Kasumi-1 (cell line): ENCODE results near the gene PRDX4.
A peak's percentile ranks its signal among the peaks of the same experiment; 100 is the strongest.
"Not testable (repeated sequence)": the region's sequence is repeated elsewhere in the genome, so short reads cannot be mapped to it uniquely, and the experiment has no call there.

Experiments used
- DNase-seq, 2 experiments: peaks; one replicate each; lab custom pipeline; 2025; lab: John Stamatoyannopoulos, UW

The PRDX4 gene

GRCh38 chrX:23667239-23668177 lies at the start of gene PRDX4:
PRDX4 (plus strand) TSS chrX:23667493; CDS start chrX:23667571, 78 bp downstream.
- DNase-seq, result peak; percentile 41 to 65

DNA sequence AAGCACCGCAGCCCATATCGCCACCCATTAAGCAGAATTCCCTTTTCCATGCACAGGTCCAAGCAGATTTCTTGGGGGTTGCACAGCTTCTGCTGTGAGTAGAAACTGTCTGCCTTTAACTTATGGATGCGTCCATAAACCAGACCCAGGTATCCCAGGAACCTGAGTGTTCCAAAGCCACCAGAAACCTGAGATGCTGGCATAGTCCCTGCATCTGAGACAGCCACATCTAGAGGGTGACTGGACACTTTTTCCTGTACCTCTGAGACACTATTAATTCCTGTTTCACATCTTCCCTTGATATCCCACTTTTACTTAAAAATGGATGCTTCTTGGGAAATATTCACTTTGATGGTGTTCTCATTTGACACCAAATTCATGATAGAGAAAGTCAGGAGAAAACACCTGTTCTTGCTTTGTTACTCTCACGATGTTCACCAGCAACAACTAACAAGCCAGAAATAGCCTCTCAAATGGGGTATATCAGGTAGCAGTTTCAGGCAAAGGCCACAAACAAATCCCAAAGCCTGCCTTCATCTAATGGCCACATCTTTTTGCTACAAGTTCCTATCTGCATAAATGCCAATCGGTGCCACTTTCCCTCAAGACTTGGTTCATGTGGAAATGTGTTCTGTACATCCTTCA lies 45.5 kb upstream of the PRDX4 start:
- DNase-seq, result no peak

DNA sequence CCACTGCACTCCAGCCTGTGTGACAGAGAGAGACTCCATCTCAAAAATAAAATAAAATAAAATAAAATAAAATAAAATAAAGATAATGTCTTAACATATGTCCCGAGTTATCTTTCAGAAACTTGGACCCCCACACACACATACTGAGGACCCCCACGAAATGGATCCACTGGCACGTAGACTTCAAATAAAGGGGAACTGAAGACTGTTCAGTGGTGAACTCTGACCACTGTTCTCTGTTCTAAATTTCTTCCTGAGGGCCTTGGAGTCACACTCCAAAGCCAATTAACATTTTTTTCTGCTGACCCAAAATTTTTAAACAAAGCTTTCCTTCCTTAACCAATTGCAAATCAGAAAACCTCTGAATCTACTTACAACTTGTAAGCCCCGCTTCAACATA lies 43.5 kb upstream of the PRDX4 start:
- no peak for DNase-seq

DNA sequence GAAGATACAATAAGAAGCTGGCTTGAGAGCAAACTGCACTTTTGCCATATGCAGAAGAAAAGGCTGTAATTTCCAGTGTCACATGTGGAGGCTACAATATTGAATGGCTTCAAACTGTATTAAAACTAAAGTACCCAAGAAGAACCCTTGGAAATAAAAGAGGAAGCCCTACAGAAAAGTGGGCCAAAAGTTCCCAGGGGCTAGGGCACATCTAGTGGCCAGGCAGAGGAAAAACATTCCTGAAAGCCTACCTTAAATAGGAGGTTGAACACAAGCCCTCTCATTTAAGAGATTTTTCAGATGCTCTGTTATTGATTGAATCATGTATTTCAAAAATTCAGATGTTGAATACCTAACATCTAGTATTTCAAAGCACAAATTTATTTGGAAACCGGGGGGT lies 40.6 kb upstream of the PRDX4 start:
- peak; percentile 0 to 3 for DNase-seq

- DNase-seq, result no peak
These were observed 39.2 kb upstream of the PRDX4 start for GRCh38 chrX:23628131-23628530.

DNA sequence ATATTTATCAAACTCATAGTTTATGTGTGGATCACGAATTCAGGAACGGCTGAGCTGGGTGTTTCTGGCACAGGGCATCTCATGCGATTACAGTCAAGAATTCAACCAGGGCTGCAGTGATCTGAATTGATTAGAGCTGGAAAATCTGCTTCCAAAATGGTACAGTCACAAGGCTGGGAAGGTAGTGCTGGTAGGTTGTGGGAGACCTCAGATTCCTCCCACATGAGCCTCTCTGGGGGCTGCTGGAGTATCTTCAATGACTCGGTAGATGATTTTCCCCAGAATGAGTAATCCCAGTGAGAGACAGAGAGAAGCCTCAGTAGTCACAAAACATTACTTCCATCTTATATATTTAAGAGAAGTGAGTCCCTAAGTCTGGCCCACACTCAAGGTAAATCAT lies 36.2 kb upstream of the PRDX4 start:
- no peak for DNase-seq

DNA sequence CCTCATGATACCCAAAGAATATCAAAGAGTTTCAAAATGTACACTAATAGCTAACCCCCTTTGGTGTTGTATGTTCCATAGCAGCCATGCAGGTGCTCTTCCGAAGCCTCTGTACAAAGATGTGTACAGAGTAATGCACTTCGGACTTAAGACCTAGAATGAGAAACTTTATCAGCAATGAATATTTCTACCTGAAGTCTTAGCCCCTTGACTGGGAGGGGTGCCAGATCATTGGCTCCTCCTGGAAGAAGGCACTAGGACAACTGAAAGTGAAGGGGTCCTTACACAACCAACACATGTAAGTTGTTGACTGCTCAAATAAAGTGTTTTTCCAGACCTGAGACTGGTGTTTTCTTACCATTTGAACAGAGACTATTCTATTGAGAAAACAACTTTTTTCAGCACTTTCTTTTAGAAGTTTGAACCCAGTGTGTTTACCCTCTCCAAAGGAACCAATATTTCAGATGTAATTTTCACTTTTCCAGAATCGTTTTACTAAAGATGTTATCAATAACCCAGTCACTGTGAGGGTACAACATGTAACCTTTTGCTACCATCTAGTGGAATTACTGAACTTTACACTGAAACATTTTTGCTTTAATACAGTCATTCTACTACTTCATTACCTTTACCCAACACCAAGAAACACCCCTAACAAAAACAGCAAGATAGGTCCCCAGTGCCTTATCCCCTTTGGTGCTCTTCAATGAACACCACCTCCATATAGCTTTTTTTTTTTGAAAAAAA lies 33.3 kb upstream of the PRDX4 start:
- DNase-seq, result peak; percentile 3

GRCh38 chrX:23637187-23637586 lies 30.1 kb upstream of the PRDX4 start:
- DNase-seq, result no peak

GRCh38 chrX:23643020-23643419 lies 24.3 kb upstream of the PRDX4 start:
- DNase-seq, result no peak

DNA sequence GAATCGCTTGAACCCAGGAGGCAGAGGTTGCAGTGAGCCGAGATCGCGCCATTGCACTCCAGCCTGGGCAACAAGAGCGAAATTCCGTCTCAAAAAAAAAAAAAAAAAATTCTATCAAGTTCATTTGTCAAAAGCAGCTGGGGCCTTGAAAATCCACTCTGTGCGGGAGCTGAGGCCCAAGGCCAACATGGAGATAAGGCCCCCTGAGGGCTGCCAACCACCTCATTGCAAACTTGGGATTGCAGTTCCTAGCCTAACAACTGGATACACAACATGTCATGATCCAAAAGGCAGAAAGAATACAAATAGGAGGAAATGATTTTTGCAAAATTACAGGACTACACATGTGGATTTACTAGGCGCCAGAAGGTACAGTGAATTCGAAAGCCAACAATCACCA lies 22.5 kb upstream of the PRDX4 start:
- no peak for DNase-seq

- DNase-seq, result no peak
These were observed 11.2 kb upstream of the PRDX4 start for GRCh38 chrX:23656091-23656490.

DNA sequence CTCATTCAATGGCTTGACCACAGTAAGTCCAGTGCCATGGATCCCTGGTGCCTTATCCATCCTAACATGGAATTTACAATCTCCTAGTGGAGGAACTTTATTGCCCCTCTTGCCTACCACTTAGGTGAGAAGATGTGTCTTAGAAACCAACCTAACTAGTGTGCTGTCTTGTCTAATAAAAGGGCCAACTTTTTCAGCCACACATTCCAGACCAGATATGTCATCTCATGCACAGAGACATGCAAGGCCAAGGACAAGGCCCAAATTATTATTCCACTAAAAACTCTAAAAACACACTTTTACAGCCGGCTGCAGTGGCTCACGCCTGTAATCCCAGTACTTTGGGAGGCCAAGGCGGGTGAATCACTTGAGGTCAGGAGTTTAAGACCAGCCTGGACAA lies 10.6 kb upstream of the PRDX4 start:
- DNase-seq, result no peak

DNA sequence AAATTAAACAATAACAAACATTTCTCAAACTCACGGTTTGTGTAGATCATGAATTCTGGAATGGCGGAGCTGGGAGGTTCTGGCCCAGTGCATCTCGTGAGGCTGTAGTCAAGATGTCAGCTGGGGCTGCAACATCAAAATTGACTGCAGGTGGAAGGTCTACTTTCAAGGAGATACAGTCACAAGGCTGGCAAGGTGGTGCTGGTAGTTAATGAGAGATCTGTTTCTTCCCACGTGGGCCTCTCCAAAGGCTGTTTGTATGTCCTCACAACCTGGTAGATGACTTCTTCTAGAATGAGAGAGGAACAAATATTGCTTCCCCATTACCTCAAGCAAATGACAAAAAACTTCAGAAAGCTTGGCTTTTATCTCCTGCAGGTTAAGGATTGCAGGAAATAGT lies 8.0 kb upstream of the PRDX4 start:
- DNase-seq, result no peak

DNA sequence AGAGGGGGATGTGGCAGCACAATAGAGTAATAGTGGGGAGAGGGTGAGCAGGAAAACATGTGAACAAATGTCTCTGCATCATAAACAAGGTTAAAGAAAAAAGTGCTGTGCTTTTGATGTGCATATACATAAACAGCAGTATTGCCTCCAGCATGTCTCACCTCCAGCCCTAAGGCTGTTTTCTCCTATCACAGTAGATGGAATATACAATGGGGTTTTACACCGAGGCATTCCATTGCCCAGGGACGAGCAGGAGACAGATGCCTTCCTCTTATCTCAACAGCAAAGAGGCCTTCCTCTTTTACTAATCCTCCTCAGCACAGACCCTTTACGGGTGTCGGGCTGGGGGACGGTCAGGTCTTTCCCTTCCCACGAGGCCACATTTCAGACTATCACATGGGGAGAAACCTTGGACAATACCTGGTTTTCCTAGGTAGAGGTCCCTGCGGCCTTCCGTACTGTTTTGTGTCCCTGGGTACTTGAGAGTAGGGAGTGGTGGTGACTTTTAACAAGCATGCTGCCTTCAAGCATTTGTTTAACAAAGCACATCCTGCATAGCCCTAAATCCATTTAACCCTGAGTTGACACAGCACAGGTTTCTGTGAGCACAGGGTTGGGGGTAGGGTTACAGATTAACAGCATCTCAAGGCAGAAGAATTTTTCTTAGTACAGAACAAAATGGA lies 7.1 kb upstream of the PRDX4 start:
- not testable (repeated sequence) for DNase-seq

DNA sequence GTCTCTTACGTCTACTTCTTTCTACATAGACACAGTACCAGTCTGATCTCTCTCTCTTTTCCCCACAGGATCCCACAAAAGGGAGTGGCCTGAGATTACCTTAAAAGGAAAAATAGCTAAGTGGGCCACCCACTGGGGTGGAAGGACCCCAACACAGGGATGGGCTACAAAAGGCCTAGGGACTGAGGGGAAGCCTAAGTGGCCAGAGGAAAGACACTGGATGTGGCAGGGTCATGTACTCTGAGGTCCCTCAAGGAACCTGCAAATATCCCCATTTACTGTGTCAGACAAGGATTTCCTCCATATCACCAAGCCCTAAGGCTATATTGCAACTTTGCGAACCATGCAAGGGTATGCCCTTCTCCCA lies 6.5 kb upstream of the PRDX4 start:
- no peak for DNase-seq

DNA sequence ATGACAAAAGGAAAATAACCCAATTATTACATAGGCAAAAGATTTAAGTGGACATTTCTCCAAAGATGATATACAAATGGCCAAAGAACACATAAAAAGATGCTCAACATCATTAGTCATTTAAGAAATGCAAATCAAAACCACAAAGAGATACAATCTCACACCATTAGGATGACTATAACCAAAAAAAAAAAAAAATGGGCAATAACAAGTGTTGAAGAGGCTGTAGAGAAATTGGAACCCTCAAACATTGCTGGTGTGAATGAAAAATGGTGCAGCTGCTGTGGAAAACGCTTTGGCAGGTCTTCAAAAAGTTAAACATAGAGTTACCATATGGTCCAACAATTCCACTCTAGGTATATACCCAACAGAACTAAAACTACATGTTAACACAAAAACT lies 5.6 kb upstream of the PRDX4 start:
- no peak for DNase-seq

- DNase-seq, result no peak
These were observed 5.1 kb upstream of the PRDX4 start for GRCh38 chrX:23662187-23662586.

DNA sequence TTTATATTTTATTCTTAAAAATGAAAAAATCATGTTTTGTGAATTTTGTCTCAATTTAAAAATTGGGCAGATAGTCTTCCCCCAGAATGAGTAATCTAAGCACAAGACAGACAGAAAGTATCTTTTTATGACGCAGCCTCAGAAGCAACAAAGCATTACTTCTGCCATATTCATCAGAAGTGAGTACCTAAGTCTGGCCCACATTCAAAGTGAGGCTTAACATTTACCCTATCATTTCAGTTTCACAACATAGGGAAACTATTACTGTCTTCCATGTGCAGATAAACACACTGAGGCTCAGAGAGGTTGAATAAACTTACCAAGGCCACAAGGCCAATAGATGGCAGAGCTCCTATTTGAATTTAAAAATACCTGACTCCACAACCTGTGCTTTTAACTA lies 4.4 kb upstream of the PRDX4 start:
- no peak for DNase-seq

DNA sequence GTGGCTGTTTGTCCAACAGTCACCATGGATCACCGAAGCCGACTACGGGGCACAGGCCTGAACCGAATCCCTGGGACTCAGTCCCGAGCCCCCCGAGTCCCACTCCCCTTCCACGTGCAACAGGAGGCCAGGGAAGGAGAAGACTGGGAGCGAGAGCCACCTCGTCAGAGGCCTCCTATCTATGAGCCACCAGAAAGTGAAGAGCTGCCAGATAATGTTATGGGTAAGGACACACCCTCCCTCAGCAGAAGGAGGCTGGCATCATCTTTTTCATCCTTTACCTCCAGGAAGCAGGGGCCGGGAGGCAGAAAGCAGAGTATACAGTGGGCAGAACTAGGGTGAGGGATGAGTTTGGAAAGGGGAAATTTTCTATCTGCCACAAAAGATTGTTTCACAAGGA lies 2.8 kb upstream of the PRDX4 start:
- DNase-seq, result no peak

DNA sequence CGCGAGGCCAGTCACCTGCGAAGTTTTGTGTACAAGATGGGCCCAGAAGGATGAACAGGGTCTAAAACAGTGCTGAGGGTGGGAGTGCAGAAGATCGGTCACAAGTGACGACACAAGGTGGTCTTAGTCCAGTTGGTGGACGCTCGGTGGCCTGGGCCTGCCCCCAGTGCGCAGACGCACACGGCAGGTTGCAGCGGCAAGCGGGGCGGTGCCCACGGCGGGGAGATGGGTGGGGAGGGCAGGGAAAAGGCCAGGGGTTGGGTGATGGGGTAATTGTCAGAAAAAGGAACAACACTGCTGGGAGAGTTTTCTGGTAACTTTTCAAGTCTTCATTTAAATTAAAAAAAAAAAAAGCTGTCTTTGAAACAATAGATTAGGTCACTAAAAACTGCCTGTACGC lies 1.0 kb upstream of the PRDX4 start:
- no peak for DNase-seq

DNA sequence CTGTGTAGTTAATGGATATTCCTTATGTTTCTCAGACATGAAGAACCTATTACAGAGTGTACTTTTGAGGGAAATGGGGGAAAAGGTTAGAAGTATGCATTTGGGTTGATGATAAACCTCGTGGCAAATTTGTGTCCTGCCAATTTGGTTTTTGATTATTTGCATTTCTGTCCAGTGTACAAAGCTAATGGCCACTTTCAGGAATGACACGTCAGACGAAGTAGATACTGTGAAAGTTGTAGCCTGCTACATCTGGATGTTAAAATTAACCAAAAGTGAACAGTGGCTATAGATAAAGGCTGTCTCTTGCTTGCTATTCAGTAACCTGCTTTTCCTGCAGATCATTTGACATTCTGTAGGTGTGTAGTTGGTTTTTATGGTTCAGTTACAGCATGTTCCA lies 1.0 kb downstream of the PRDX4 start:
- DNase-seq, result peak in 1 of 2 experiments; percentile 0

- DNase-seq, result no peak
These were observed 3.2 kb downstream of the PRDX4 start for GRCh38 chrX:23670528-23670927.
